ENCODE results near the gene CYP2E1.
"Not testable (repeated sequence)": the region's sequence is repeated elsewhere in the genome, so short reads cannot be mapped to it uniquely, and the experiment has no call there.

Gene CYP2E1

GRCh38 chr10:133559216-133559615 is 32.1 kb downstream of the CYP2E1 start:
- TF ChIP-seq CTCF (IDR thresholded peaks at IDR 0.05; ENCODE audit: low read depth, low read length) = no peak
- in situ Hi-C loops (cut with HindIII; ENCODE audit: low sequenced_read_pairs) = no loop called here

GRCh38 chr10:133564816-133565215 is 37.7 kb downstream of the CYP2E1 start:
- no peak for DNase-seq (ENCODE audit: low read depth, low spot score)
- in situ Hi-C loops (cut with HindIII; ENCODE audit: low sequenced_read_pairs) = no loop called here
- H3K4me3 ChIP-seq (ENCODE audit: low read depth, low read length) = no peak overlapping the region
- TF ChIP-seq CTCF (IDR thresholded peaks at IDR 0.05; ENCODE audit: low read depth, low read length) = no peak

More at GRCh38 chr10:133559216-133559615, 32.1 kb downstream of the CYP2E1 start:
- no peak overlapping the region for H3K4me3 ChIP-seq (ENCODE audit: low read depth, low read length)
- DNase-seq (ENCODE audit: low read depth, low spot score) = no peak

- H3K4me3 ChIP-seq (ENCODE audit: low read depth, low read length) = no peak within 1 kb of the TSS
- TF ChIP-seq CTCF (IDR thresholded peaks at IDR 0.05; ENCODE audit: low read depth, low read length) = no peak
- DNase-seq (ENCODE audit: low read depth, low spot score) = no peak
- in situ Hi-C loops (cut with HindIII; ENCODE audit: low sequenced_read_pairs) = no loop called here
Measured at GRCh38 chr10:133565441-133566294, 38.5 kb downstream of the CYP2E1 start, which contains the start of gene SYCE1. Gene SYCE1, minus strand, starts transcription at chr10:133565583. Its CDS starts 54 bp downstream, at chr10:133565529.

GRCh38 chr10:133567119-133567518 is 40.0 kb downstream of the CYP2E1 start:
- no peak for TF ChIP-seq CTCF (IDR thresholded peaks at IDR 0.05; ENCODE audit: low read depth, low read length)
- DNase-seq (ENCODE audit: low read depth, low spot score) = no peak
- H3K4me3 ChIP-seq (ENCODE audit: low read depth, low read length) = no peak overlapping the region
- in situ Hi-C loops (cut with HindIII; ENCODE audit: low sequenced_read_pairs) = no loop called here

- no peak for DNase-seq (ENCODE audit: low read depth, low spot score)
- in situ Hi-C loops (cut with HindIII; ENCODE audit: low sequenced_read_pairs) = no loop called here
Measured at GRCh38 chr10:133567609-133568286, 40.6 kb downstream of the CYP2E1 start.

GRCh38 chr10:133568287-133568614 is 41.1 kb downstream of the CYP2E1 start:
- in situ Hi-C loops (cut with HindIII; ENCODE audit: low sequenced_read_pairs) = no loop called here
- TF ChIP-seq CTCF (IDR thresholded peaks at IDR 0.05; ENCODE audit: low read depth, low read length) = no peak
- H3K4me3 ChIP-seq (ENCODE audit: low read depth, low read length) = no peak overlapping the region
- no peak for DNase-seq (ENCODE audit: low read depth, low spot score)

More at GRCh38 chr10:133567609-133568286, 40.6 kb downstream of the CYP2E1 start:
- no peak for TF ChIP-seq CTCF (IDR thresholded peaks at IDR 0.05; ENCODE audit: low read depth, low read length)
- H3K4me3 ChIP-seq (ENCODE audit: low read depth, low read length) = no peak overlapping the region

- H3K4me3 ChIP-seq (ENCODE audit: low read depth, low read length); DNase-seq (ENCODE audit: low read depth, low spot score); in situ Hi-C loops (cut with HindIII; ENCODE audit: low sequenced_read_pairs): not testable (repeated sequence)
Measured at GRCh38 chr10:133568831-133569527, 41.8 kb downstream of the CYP2E1 start.

GRCh38 chr10:133569801-133570200 is 42.6 kb downstream of the CYP2E1 start:
- DNase-seq (ENCODE audit: low read depth, low spot score); in situ Hi-C loops (cut with HindIII; ENCODE audit: low sequenced_read_pairs); H3K4me3 ChIP-seq (ENCODE audit: low read depth, low read length): not testable (repeated sequence)

- in situ Hi-C loops (cut with HindIII; ENCODE audit: low sequenced_read_pairs); DNase-seq (ENCODE audit: low read depth, low spot score); H3K4me3 ChIP-seq (ENCODE audit: low read depth, low read length): not testable (repeated sequence)
Measured at GRCh38 chr10:133572055-133572454, 44.9 kb downstream of the CYP2E1 start.

All from astrocyte of the spinal cord (primary cell).